Chondrocyte (in vitro differentiated cells): ENCODE measurements around the gene MRPS23. TPM values are rescaled to one million over a fixed set of nuclear protein-coding genes. Genes with fewer than 3 reads are reported as not detected.
A peak's percentile ranks its signal among the peaks of the same experiment; 100 is the strongest.

ENCODE experiments used
- DNase-seq: peaks from one replicate; pipeline ENCODE4 v3.0.0; 2021; ENCODE audit warnings: mixed read lengths, low spot score
- H3K27ac Mint-ChIP-seq: one replicate; pipeline ENCODE4 v1.8.0; 2021; ENCODE audit warnings: mild to moderate bottlenecking, moderate library complexity, mixed read lengths; ENCODE audit not compliant: unreplicated experiment
- H3K27me3 Mint-ChIP-seq: 2 replicates; pipeline ENCODE4 v1.8.0; 2021; ENCODE audit warnings: low read depth, mixed read lengths
- H3K36me3 Mint-ChIP-seq: 2 replicates; pipeline ENCODE4 v1.8.0; 2021; ENCODE audit warnings: low read depth, mixed read lengths
- H3K4me1 Mint-ChIP-seq: 2 replicates; pipeline ENCODE4 v1.8.0; 2021; ENCODE audit warnings: low read depth, mild to moderate bottlenecking, mixed read lengths
- H3K4me3 Mint-ChIP-seq: one replicate; pipeline ENCODE4 v1.8.0; 2021; ENCODE audit warnings: mild to moderate bottlenecking, moderate library complexity, mixed read lengths; ENCODE audit not compliant: unreplicated experiment
- H3K9me3 Mint-ChIP-seq: 2 replicates; pipeline ENCODE4 v1.8.0; 2021; ENCODE audit warnings: low read depth, mixed read lengths
- CTCF ChIP-seq: fragments of 200-600 bp; sonication (generic); IDR thresholded peaks from 2 replicates; pipeline ENCODE4 v1.5.0; 2021; ENCODE audit warnings: antibody characterized with exemption, mild to moderate bottlenecking, moderate library complexity
- total RNA-seq: library from RNA; stranded (reverse); gene quantifications from 3 replicates; pipeline ENCODE4 v1.2.1, GENCODE V29; 2021

Gene MRPS23
- total RNA-seq, 1 donor from 2014 or later, result 33.3 TPM

- no peak for TF ChIP-seq CTCF
- Mint-ChIP-seq H3K27me3 (no peaks in the 10 kb centered on the region), H3K4me1 (peaks cover 57% of the 10 kb centered on the region), H3K27ac (peak overlapping the region; percentile 3), H3K36me3 (peaks cover 6% of the 10 kb centered on the region), H3K4me3 (no peak overlapping the region), H3K9me3 (no peaks in the 10 kb centered on the region)
- no peak for DNase-seq
Measured at GRCh38 chr17:57889252-57889651, 39.4 kb upstream of the MRPS23 start.

- H3K4me3 Mint-ChIP-seq, result no peak overlapping the region
- H3K27ac Mint-ChIP-seq, result no peak overlapping the region
- no peaks in the 10 kb centered on the region for H3K27me3 Mint-ChIP-seq
- H3K9me3 Mint-ChIP-seq, result no peaks in the 10 kb centered on the region
- DNase-seq, result no peak
- peaks cover 55% of the 10 kb centered on the region for H3K4me1 Mint-ChIP-seq
- peaks cover 6% of the 10 kb centered on the region for H3K36me3 Mint-ChIP-seq
- TF ChIP-seq CTCF, result no peak
Measured at GRCh38 chr17:57888311-57889216, 38.7 kb upstream of the MRPS23 start.

DNA sequence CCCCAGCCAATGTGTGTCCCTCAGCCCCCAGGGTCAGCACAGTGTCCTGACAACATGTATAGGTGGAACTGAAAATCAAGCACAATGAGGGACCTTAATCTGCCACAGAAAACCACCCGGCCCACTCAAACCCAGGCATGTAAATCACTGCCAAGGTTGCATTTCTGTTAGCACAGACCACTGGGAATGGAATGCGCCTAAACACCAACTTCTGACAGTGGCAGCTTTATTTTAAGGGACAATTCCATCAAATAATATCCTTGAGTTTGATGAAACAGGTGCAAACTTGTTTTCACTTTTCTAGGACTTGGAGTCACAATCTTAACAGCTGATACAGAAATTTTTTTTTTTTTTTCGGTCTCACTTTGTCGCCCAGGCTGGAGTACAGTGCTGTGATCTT, 37.3 kb upstream of the MRPS23 start:
- Mint-ChIP-seq H3K27me3 (no peaks in the 10 kb centered on the region), H3K9me3 (no peaks in the 10 kb centered on the region), H3K4me1 (peaks cover 50% of the 10 kb centered on the region), H3K27ac (no peak overlapping the region), H3K4me3 (no peak overlapping the region), H3K36me3 (peaks cover 10% of the 10 kb centered on the region)
- no peak for DNase-seq
- no peak for TF ChIP-seq CTCF

DNA sequence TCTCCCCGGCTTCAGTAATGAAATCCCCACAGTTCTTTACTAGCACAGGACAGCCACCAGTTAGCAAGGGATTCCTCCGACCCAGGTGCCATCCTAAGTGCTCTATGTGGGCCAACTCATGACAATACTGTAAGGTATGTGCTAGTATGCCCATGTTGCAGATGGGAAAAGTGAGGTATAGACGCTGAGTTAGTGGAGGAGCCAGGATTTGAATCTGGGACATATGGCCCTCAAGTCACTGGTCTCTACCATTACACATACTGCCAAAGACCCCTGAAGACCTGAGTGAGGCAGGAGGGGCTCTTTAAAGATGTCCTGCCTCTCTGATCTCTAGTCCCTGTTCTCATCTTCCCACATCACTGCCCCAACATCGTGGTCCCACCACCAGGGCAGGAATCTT, 36.2 kb upstream of the MRPS23 start:
- H3K27me3 Mint-ChIP-seq, result no peaks in the 10 kb centered on the region
- H3K4me1 Mint-ChIP-seq, result peaks cover 50% of the 10 kb centered on the region
- H3K27ac Mint-ChIP-seq, result no peak overlapping the region
- H3K4me3 Mint-ChIP-seq, result no peak overlapping the region
- TF ChIP-seq CTCF, result no peak
- peaks cover 10% of the 10 kb centered on the region for H3K36me3 Mint-ChIP-seq
- H3K9me3 Mint-ChIP-seq, result no peaks in the 10 kb centered on the region
- DNase-seq, result no peak

GRCh38 chr17:57885148-57885915, 35.5 kb upstream of the MRPS23 start:
- DNase-seq, result no peak
- H3K36me3 Mint-ChIP-seq, result peaks cover 10% of the 10 kb centered on the region
- no peaks in the 10 kb centered on the region for H3K27me3 Mint-ChIP-seq
- TF ChIP-seq CTCF, result no peak
- no peaks in the 10 kb centered on the region for H3K9me3 Mint-ChIP-seq
- peaks cover 50% of the 10 kb centered on the region for H3K4me1 Mint-ChIP-seq
- no peak overlapping the region for H3K4me3 Mint-ChIP-seq
- no peak overlapping the region for H3K27ac Mint-ChIP-seq
